Measurements from ENCODE around the gene RNF111. TPM values are rescaled to one million over a fixed set of nuclear protein-coding genes. Genes with fewer than 3 reads are reported as not detected.
A peak's percentile ranks its signal among the peaks of the same experiment; 100 is the strongest.

RNF111 gene
- total RNA-seq (10 to 100 TPM; 13.8 to 32.9 (median 27.8) TPM), polyA plus RNA-seq (10 to 100 TPM in 1 of 3 donors, 1 to 10 TPM in 2; 5.7 to 41.6 (median 8.3) TPM)
- long read RNA-seq, donor 1, partial matches to known transcripts = 0 of 8 reads
- long read RNA-seq, donor 1, other reads (novel, unspliced or antisense) = 6 of 8 reads
- long read RNA-seq, donor 2 = 0 reads
- long read RNA-seq, donor 3, full-length matches to known transcripts = 2 of 22 reads
- long read RNA-seq, donor 3, partial matches to known transcripts = 20 of 22 reads
- long read RNA-seq, donor 3, other reads (novel, unspliced or antisense) = 0 of 22 reads
- long read RNA-seq, donor 4, partial matches to known transcripts = 2 of 3 reads
- long read RNA-seq, donor 4, other reads (novel, unspliced or antisense) = 0 of 3 reads
- long read RNA-seq, donor 5, full-length matches to known transcripts = 2 of 14 reads
- long read RNA-seq, donor 5, partial matches to known transcripts = 0 of 14 reads
- long read RNA-seq, donor 5, other reads (novel, unspliced or antisense) = 12 of 14 reads
- long read RNA-seq, donor 6, partial matches to known transcripts = 0 of 1 reads
- long read RNA-seq, donor 6, other reads (novel, unspliced or antisense) = 1 of 1 reads
- long read RNA-seq, donor 7, partial matches to known transcripts = 10 of 10 reads
- long read RNA-seq, donor 7, other reads (novel, unspliced or antisense) = 0 of 10 reads
- long read RNA-seq, donor 8, partial matches to known transcripts = 47 of 47 reads
- long read RNA-seq, donor 8, other reads (novel, unspliced or antisense) = 0 of 47 reads
- long read RNA-seq, donor 9, partial matches to known transcripts = 0 of 1 reads
- long read RNA-seq, donor 9, other reads (novel, unspliced or antisense) = 0 of 1 reads
- long read RNA-seq, donor 10, partial matches to known transcripts = 51 of 51 reads
- long read RNA-seq, donor 10, other reads (novel, unspliced or antisense) = 0 of 51 reads

DNA sequence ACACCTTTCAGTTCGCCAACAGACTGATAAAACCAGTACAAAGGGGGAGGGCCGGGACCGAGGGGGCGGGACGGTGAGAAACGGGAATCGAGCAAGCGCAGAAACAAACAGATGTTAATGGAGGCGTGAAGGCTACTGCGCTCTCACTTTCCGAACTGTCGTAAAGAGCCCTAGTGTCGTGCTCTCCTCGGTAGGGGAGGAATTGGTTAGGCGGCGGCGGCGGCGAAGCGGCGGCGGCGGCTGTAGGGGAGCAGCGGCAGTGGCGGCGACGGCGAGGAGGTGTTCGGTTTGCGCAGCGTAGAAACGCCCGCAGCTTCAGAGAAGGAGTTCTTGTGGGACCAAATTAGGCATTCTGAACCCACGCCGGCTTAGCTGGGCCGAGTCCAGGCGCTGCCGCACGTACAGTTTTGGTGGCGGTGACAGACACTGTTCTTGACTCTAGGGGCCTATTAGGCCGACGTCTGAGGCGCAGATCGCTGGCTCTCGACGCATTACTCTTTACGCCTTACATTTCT, at the start of gene RNF111:
Gene RNF111, plus strand, starts transcription at position 173 of the 515 bp plus-strand sequence. CDS start 43,160 bp downstream, outside the sequence.
- intact Hi-C loops (cut with DNase I) = no loop called here
- H3K4me3 ChIP-seq = peak within 1 kb of the TSS; percentile 66 to 97 (median 80)
- no peaks in the 10 kb centered on the region for H3K9me3 ChIP-seq (replicated peaks in 1 of 3)
- peaks cover 8 to 23% of the 10 kb centered on the region in 2 donors for H3K4me1 ChIP-seq (replicated peaks in 1 of 2)
- WGBS, 4 donors = 0 to 1% (median 0%) methylated on average over 23 to 47 of the region's 47 CpGs
- no peaks in the 10 kb centered on the region for H3K27me3 ChIP-seq
- no peaks in the 10 kb centered on the region for H3K36me3 ChIP-seq (replicated peaks in 1 of 2)
- peak within 1 kb of the TSS; percentile 73 to 96 (median 81) for H3K27ac ChIP-seq
- DNase-seq = peak; percentile 88 to 95 (median 92)
- peak; percentile 45 to 89 for TF ChIP-seq POLR2A (IDR thresholded peaks at IDR 0.05)
- TF ChIP-seq CTCF (IDR thresholded peaks at IDR 0.05) = peak in 1 of 6 experiments; percentile 10

DNA sequence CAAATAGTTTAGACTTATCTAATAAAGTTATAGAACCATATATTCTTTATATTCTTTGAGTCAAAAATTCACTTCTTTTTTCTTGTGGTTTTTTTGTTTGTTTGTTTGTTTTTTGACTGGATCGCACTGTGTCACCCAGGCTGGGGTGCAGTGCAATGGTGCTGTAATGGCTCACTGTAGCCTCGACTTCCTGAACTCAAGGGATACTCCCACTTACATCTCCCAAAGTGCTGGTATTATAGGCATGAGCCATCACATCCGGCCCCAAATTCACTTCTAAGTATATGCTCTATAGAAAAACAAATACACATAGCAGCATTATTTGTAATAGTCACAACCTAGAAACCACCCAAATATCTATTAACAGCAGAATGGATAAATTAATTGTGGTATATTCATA, 40.3 kb upstream of the RNF111 start:
- TF ChIP-seq POLR2A (IDR thresholded peaks at IDR 0.05) = no peak
- Histone ChIP-seq H3K4me3 (no peak overlapping the region), H3K9me3 (replicated peaks in 1 of 3) (no peaks in the 10 kb centered on the region), H3K27ac (no peak overlapping the region), H3K36me3 (replicated peaks in 1 of 2) (no peaks in the 10 kb centered on the region), H3K4me1 (replicated peaks in 1 of 2) (no peaks in the 10 kb centered on the region), H3K27me3 (no peaks in the 10 kb centered on the region)
- DNase-seq = no peak
- intact Hi-C loops (cut with DNase I) = no loop called here
- WGBS, 4 donors = 81 to 90% (median 85%) methylated on average over 3 of the region's 3 CpGs

DNA sequence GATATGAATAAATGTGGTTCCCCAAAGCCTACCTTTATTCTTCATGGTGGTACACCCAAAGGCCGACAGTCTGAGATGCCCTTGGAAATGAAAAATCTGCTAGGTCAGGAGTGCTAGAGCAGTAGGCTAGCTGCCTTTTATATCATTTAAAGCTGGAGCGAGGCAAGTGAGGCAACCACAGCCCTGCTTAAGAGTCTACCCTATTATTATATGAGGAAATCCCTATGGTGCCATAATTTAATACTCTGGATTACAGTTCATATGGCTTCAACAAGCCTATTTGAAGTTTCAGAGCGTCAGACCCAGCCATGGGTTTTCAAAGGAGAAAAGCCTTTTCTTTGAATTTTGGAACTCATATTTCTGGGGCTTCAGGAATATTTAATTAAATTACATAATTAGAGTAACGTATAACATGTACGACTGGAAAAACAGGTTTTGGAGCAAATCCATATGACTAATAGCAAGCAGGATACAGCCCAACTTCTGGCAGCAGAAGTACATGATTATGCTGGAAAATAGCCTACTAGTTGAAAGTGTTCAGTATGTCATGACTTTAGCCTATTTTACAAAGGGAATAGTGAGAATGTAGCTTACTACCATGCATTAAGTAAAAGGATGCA, 36.0 kb upstream of the RNF111 start:
- no peak overlapping the region for H3K27ac ChIP-seq
- intact Hi-C loops (cut with DNase I) = no loop called here
- 50 to 70% (median 62%) methylated on average over 5 of the region's 5 CpGs for WGBS, 4 donors
- H3K4me1 ChIP-seq (replicated peaks in 1 of 2) = no peaks in the 10 kb centered on the region
- DNase-seq = peak in 1 of 7 donors; percentile 11
- TF ChIP-seq POLR2A (IDR thresholded peaks at IDR 0.05) (no peak), CTCF (IDR thresholded peaks at IDR 0.05) (no peak)
- H3K4me3 ChIP-seq = no peak overlapping the region
- no peaks in the 10 kb centered on the region for H3K27me3 ChIP-seq
- H3K36me3 ChIP-seq (replicated peaks in 1 of 2) = no peaks in the 10 kb centered on the region
- H3K9me3 ChIP-seq (replicated peaks in 1 of 3) = no peaks in the 10 kb centered on the region

- no peak for DNase-seq
- H3K27ac ChIP-seq = no peak overlapping the region
- H3K27me3 ChIP-seq = no peaks in the 10 kb centered on the region
- no peak overlapping the region for H3K4me3 ChIP-seq
- H3K36me3 ChIP-seq (replicated peaks in 1 of 2) = no peaks in the 10 kb centered on the region
- no peaks in the 10 kb centered on the region for H3K9me3 ChIP-seq (replicated peaks in 1 of 3)
- H3K4me1 ChIP-seq (replicated peaks in 1 of 2) = no peaks in the 10 kb centered on the region
- TF ChIP-seq POLR2A (IDR thresholded peaks at IDR 0.05) = no peak
- no peak for TF ChIP-seq CTCF (IDR thresholded peaks at IDR 0.05)
- intact Hi-C loops (cut with DNase I) = no loop called here
These were observed 34.7 kb upstream of the RNF111 start for GRCh38 chr15:58952751-58953150.
